Measurements from ENCODE around the gene TTC39C.

The TTC39C gene

DNA sequence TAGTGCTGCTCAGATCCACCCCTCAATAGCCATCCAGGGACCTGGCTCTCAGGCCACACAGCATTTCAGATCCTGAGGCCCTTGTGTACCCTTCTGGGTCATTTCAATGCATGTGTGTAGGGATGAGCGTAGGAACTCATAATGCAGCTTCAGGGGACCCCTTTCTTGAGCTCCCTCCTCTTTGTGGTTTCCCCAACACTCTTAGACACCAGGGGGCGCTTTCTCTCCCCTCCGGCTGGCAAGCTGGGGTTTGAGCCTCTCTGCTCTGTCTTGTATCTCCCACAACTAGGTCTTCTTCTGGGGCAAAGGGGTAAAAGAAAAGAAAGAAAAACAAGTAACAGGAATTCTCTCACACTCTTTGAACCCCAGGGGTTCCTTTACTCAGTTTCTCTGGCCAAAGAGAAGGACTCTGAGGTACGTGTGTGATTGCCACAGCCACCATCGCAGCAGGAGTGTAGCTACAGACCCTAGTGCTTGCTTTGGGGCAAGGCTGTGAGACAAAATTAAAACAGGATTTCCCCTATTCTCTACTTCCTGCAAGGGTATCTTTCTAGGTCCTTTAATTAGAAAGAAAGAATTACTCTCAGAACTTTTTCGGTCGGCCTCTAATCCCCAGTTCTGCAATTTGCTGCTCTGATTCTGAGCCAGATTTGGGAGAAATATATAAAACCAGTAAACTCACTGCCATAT lies 162.3 kb downstream of the TTC39C start:
- no peak overlapping the region for H3K27ac ChIP-seq

DNA sequence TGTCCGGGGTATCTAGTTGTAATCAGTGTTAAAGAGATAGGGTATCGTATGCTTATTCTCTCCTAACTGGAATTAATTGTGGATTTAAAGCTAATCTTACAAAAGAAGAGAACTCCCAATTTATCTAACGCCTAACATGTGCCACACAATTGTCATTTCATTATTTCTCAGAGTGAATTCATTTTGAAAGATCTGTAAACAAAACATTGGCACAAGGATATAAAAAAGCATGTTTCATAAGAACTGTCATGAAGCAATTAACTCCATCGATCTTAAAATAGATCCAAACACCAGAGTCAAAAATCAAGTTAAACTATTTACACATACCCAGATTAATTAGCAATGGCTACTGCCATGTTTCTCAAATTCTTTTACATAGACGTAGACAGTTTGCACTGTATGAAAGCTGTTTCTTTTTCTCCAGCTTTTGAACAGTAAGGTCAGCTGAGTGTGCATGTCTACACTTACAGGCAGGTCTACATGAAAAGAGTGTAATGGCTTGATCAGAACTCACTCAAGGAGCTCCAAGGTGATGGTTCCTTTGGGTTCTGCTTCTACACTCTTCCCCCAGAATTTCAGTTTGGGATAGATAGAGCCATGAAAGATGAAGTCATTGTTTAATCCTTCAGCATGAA lies 163.1 kb downstream of the TTC39C start:
- no peak overlapping the region for H3K27ac ChIP-seq

More for the DNA sequence above, 162.3 kb downstream of the TTC39C start:
- no peak for TF ChIP-seq ZFX (IDR thresholded peaks at IDR 0.05)
- TF ChIP-seq, protein P1, sequence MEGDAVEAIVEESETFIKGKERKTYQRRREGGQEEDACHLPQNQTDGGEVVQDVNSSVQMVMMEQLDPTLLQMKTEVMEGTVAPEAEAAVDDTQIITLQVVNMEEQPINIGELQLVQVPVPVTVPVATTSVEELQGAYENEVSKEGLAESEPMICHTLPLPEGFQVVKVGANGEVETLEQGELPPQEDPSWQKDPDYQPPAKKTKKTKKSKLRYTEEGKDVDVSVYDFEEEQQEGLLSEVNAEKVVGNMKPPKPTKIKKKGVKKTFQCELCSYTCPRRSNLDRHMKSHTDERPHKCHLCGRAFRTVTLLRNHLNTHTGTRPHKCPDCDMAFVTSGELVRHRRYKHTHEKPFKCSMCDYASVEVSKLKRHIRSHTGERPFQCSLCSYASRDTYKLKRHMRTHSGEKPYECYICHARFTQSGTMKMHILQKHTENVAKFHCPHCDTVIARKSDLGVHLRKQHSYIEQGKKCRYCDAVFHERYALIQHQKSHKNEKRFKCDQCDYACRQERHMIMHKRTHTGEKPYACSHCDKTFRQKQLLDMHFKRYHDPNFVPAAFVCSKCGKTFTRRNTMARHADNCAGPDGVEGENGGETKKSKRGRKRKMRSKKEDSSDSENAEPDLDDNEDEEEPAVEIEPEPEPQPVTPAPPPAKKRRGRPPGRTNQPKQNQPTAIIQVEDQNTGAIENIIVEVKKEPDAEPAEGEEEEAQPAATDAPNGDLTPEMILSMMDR (conservative IDR thresholded peaks at IDR 0.05) = peak; percentile 87

DNA sequence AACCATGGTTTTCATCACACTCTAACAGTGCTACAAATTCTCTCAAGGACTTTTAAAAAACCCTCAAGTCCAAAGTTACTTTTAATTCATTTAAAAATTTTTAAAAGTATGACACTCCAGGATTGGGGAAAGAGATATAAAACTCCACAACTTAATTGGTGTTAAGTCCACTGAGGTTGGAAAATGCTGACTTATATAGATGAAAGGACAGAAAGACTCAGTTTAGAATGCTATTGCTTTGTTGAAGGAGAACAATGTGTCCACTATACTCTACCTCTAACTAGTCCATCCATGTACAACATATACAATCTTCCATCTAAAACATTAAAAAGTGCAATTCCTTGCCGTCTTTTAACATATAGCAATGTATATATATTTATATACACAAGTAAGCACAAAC lies 165.5 kb downstream of the TTC39C start:
- TF ChIP-seq, protein P1 (conservative IDR thresholded peaks at IDR 0.05) = no peak
- TF ChIP-seq ZFX (IDR thresholded peaks at IDR 0.05) = no peak
- no peak overlapping the region for H3K27ac ChIP-seq

More for the DNA sequence above, 163.1 kb downstream of the TTC39C start:
- no peak for TF ChIP-seq ZFX (IDR thresholded peaks at IDR 0.05)
- TF ChIP-seq, protein P1 (conservative IDR thresholded peaks at IDR 0.05) = no peak

DNA sequence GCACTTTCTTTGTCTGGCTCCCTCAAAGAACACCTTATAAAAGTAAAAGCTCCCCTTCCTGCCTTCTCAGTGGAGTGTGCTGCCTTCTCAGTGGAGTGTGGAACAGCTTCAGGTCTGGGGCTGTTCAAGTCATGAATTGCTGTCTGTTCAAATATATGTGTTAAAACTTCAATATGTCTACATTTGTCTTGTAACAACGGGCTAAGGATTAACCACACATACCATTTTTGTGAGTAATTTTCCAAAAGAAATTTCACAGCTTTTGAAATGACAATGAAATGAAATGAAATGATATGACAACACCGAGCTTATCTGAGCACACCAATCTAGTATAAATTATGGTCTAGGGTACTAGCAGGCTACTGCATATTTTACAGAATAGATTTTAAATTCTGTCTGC lies 167.3 kb downstream of the TTC39C start:
- no peak overlapping the region for H3K27ac ChIP-seq
- TF ChIP-seq, protein P1 (conservative IDR thresholded peaks at IDR 0.05) = no peak
- TF ChIP-seq ZFX (IDR thresholded peaks at IDR 0.05) = no peak
